ENCODE results near the gene NCR1.
"Not testable (repeated sequence)": the region's sequence is repeated elsewhere in the genome, so short reads cannot be mapped to it uniquely, and the experiment has no call there.

NCR1 gene

GRCh38 chr19:54905803-54906511 is at the start of gene NCR1:
TSS of gene NCR1 (plus strand) at chr19:54906148. CDS start at chr19:54906188, 40 bp downstream.
- H3K4me1 Mint-ChIP-seq (ENCODE audit: low read depth), result no peaks in the 10 kb centered on the region
- H3K27ac Mint-ChIP-seq, result no peak within 1 kb of the TSS
- H3K9me3 Mint-ChIP-seq, result peaks cover 3% of the 10 kb centered on the region
- H3K27me3 Mint-ChIP-seq (ENCODE audit: low read depth), result peaks cover 5% of the 10 kb centered on the region
- H3K4me3 Mint-ChIP-seq, result no peak within 1 kb of the TSS
- H3K36me3 Mint-ChIP-seq (ENCODE audit: low read depth), result no peaks in the 10 kb centered on the region

DNA sequence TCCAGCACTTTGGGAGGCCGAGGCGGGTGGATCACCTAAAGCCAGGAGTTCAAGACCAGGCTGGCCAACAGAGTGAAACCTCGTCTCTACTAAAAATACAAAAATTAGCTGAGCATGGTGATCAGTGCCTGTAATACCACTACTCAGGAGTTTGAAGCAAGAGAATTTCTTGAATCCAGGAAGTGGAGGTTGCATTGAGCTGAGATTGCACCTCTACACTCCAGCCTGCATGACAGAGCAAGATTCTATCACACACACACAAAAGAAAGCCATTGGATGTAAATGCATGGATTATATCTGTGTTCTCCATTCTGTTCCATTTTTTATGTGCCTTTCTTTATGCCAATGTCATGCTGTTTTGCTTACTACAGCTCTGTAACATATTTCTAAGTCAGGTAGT is 47.5 kb upstream of the NCR1 start:
- H3K4me3 Mint-ChIP-seq; H3K36me3 Mint-ChIP-seq (ENCODE audit: low read depth); H3K27ac Mint-ChIP-seq; H3K27me3 Mint-ChIP-seq (ENCODE audit: low read depth); H3K9me3 Mint-ChIP-seq; H3K4me1 Mint-ChIP-seq (ENCODE audit: low read depth): not testable (repeated sequence)

- not testable (repeated sequence) for H3K9me3 Mint-ChIP-seq; H3K27me3 Mint-ChIP-seq (ENCODE audit: low read depth); H3K27ac Mint-ChIP-seq; H3K36me3 Mint-ChIP-seq (ENCODE audit: low read depth); H3K4me3 Mint-ChIP-seq; H3K4me1 Mint-ChIP-seq (ENCODE audit: low read depth)
Measured at GRCh38 chr19:54859421-54859820, 46.5 kb upstream of the NCR1 start.

DNA sequence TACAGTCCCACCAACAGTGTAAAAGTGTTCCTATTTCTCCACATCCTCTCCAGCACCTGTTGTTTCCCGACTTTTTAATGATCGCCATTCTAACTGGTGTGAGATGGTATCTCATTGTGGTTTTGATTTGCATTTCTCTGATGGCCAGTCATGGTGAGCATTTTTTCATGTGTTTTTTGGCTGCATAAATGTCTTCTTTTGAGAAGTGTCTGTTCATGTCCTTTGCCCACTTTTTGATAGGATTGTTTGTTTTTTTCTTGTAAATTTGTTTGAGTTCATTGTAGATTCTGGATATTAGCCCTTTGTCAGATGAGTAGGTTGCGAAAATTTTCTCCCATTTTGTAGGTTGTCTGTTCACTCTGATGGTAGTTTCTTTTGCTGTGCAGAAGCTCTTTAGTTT is 42.5 kb upstream of the NCR1 start:
- H3K36me3 Mint-ChIP-seq (ENCODE audit: low read depth); H3K27ac Mint-ChIP-seq: not testable (repeated sequence)

GRCh38 chr19:54871696-54872095 is 34.3 kb upstream of the NCR1 start:
- no peak overlapping the region for H3K27ac Mint-ChIP-seq
- peaks cover 5% of the 10 kb centered on the region for H3K9me3 Mint-ChIP-seq
- no peaks in the 10 kb centered on the region for H3K36me3 Mint-ChIP-seq (ENCODE audit: low read depth)
- peaks cover 4% of the 10 kb centered on the region for H3K27me3 Mint-ChIP-seq (ENCODE audit: low read depth)
- no peak overlapping the region for H3K4me3 Mint-ChIP-seq
- peaks cover 3% of the 10 kb centered on the region for H3K4me1 Mint-ChIP-seq (ENCODE audit: low read depth)

More for the DNA sequence above, 42.5 kb upstream of the NCR1 start:
- not testable (repeated sequence) for H3K4me3 Mint-ChIP-seq; H3K4me1 Mint-ChIP-seq (ENCODE audit: low read depth); H3K27me3 Mint-ChIP-seq (ENCODE audit: low read depth); H3K9me3 Mint-ChIP-seq

GRCh38 chr19:54873990-54874389 is 32.0 kb upstream of the NCR1 start, which contains the start of gene FCAR:
TSS of gene FCAR (plus strand) at chr19:54874235. CDS start at chr19:54874290, 55 bp downstream.
- peaks cover 10% of the 10 kb centered on the region for H3K27me3 Mint-ChIP-seq (ENCODE audit: low read depth)
- peaks cover 3% of the 10 kb centered on the region for H3K4me1 Mint-ChIP-seq (ENCODE audit: low read depth)
- no peaks in the 10 kb centered on the region for H3K9me3 Mint-ChIP-seq
- H3K36me3 Mint-ChIP-seq (ENCODE audit: low read depth), result no peaks in the 10 kb centered on the region
- H3K27ac Mint-ChIP-seq, result no peak within 1 kb of the TSS
- no peak within 1 kb of the TSS for H3K4me3 Mint-ChIP-seq

- Mint-ChIP-seq H3K9me3 (no peaks in the 10 kb centered on the region), H3K27me3 (ENCODE audit: low read depth) (peaks cover 17% of the 10 kb centered on the region), H3K27ac (no peak overlapping the region), H3K4me1 (ENCODE audit: low read depth) (peaks cover 3% of the 10 kb centered on the region), H3K36me3 (ENCODE audit: low read depth) (no peaks in the 10 kb centered on the region), H3K4me3 (no peak overlapping the region)
Measured at GRCh38 chr19:54875506-54875905, 30.4 kb upstream of the NCR1 start.

DNA sequence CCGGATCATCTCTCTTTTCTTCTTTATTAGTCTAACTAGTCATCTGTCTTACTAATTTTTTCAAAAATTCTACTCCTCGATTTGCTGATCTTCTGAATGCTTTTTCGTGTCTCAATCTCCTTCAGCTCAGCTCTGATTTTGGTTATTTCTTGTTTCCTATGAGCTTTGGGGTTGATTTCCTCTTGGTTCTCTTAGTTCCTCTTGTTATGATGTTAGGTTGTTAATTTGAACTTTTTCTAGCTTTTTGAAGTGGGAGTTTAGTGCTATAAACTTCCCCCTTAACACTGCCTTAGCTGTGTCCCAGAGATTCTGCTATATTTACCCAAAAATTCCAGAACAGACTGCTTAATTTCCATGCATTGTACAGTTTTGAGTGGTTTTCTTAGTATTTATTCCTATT is 28.5 kb upstream of the NCR1 start:
- peaks cover 27% of the 10 kb centered on the region for H3K27me3 Mint-ChIP-seq (ENCODE audit: low read depth)
- H3K27ac Mint-ChIP-seq, result no peak overlapping the region
- H3K9me3 Mint-ChIP-seq, result no peaks in the 10 kb centered on the region
- no peaks in the 10 kb centered on the region for H3K36me3 Mint-ChIP-seq (ENCODE audit: low read depth)
- peaks cover 3% of the 10 kb centered on the region for H3K4me1 Mint-ChIP-seq (ENCODE audit: low read depth)
- H3K4me3 Mint-ChIP-seq, result no peak overlapping the region

DNA sequence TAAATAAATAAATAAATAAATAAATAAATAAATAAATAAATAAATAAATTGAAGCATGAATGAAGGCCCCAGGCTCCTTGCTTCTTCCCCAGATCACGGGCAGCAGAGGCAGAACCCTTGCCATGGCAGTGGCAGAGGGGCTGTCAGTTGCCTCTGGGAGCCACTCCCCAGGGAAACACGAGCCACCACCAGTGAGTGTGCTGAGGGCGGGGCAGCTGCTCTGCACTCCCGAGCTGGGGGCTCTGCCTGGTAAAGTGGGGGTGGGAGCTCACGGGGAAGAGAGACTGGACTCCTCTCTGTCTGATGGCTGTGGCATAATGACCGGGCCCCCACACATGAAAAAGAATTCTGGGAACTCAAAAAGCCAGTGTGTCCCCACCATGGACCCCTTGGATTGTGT is 24.1 kb upstream of the NCR1 start:
- no peaks in the 10 kb centered on the region for H3K9me3 Mint-ChIP-seq
- peaks cover 27% of the 10 kb centered on the region for H3K27me3 Mint-ChIP-seq (ENCODE audit: low read depth)
- H3K36me3 Mint-ChIP-seq (ENCODE audit: low read depth), result peaks cover 2% of the 10 kb centered on the region
- H3K4me1 Mint-ChIP-seq (ENCODE audit: low read depth), result peaks cover 4% of the 10 kb centered on the region
- no peak overlapping the region for H3K4me3 Mint-ChIP-seq
- H3K27ac Mint-ChIP-seq, result no peak overlapping the region

GRCh38 chr19:54882758-54883157 is 23.2 kb upstream of the NCR1 start:
- Mint-ChIP-seq H3K27me3 (ENCODE audit: low read depth) (peaks cover 20% of the 10 kb centered on the region), H3K4me3 (peak overlapping the region; percentile 40), H3K4me1 (ENCODE audit: low read depth) (peaks cover 4% of the 10 kb centered on the region), H3K9me3 (no peaks in the 10 kb centered on the region), H3K27ac (peak overlapping the region; percentile 75), H3K36me3 (ENCODE audit: low read depth) (peaks cover 2% of the 10 kb centered on the region)

GRCh38 chr19:54883228-54883627 is 22.7 kb upstream of the NCR1 start:
- H3K4me1 Mint-ChIP-seq (ENCODE audit: low read depth), result peaks cover 4% of the 10 kb centered on the region
- H3K4me3 Mint-ChIP-seq, result no peak overlapping the region
- H3K27ac Mint-ChIP-seq, result no peak overlapping the region
- peaks cover 20% of the 10 kb centered on the region for H3K27me3 Mint-ChIP-seq (ENCODE audit: low read depth)
- H3K9me3 Mint-ChIP-seq, result no peaks in the 10 kb centered on the region
- peaks cover 2% of the 10 kb centered on the region for H3K36me3 Mint-ChIP-seq (ENCODE audit: low read depth)

GRCh38 chr19:54888239-54888638 is 17.7 kb upstream of the NCR1 start:
- H3K36me3 Mint-ChIP-seq (ENCODE audit: low read depth), result no peaks in the 10 kb centered on the region
- H3K4me1 Mint-ChIP-seq (ENCODE audit: low read depth), result no peaks in the 10 kb centered on the region
- H3K9me3 Mint-ChIP-seq, result no peaks in the 10 kb centered on the region

DNA sequence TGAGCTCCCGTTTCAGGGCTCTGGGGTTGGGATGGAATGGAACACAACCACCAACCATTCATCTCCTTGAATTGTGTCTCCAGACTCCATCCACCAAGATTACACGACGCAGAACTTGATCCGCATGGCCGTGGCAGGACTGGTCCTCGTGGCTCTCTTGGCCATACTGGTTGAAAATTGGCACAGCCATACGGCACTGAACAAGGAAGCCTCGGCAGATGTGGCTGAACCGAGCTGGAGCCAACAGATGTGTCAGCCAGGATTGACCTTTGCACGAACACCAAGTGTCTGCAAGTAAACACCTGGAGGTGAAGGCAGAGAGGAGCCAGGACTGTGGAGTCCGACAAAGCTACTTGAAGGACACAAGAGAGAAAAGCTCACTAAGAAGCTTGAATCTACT is 16.4 kb upstream of the NCR1 start:
- H3K36me3 Mint-ChIP-seq (ENCODE audit: low read depth), result no peaks in the 10 kb centered on the region
- no peaks in the 10 kb centered on the region for H3K9me3 Mint-ChIP-seq
- no peaks in the 10 kb centered on the region for H3K4me1 Mint-ChIP-seq (ENCODE audit: low read depth)
- no peak overlapping the region for H3K4me3 Mint-ChIP-seq
- no peaks in the 10 kb centered on the region for H3K27me3 Mint-ChIP-seq (ENCODE audit: low read depth)
- no peak overlapping the region for H3K27ac Mint-ChIP-seq

More at GRCh38 chr19:54888239-54888638, 17.7 kb upstream of the NCR1 start:
- Mint-ChIP-seq H3K27me3 (ENCODE audit: low read depth) (no peaks in the 10 kb centered on the region), H3K27ac (no peak overlapping the region), H3K4me3 (no peak overlapping the region)

DNA sequence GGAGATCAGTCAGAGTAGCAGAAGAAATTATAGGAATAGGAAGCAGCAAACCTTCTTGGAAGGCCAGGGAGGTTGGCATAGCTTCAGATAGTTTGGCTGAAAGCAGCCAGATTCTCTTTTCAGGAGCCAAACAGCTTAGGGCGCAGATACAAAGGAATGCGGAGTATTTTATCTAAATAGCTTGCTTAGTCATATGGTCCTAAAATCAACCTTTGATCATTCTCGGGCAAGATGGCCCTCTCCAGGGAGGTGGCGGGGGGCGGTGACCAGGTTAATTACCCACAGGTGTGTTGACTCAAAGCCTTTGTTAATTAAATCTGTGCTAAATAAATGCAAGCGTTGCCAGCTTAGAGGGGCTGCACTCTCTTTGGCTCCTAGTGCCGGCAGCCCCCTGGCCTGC is 12.5 kb upstream of the NCR1 start:
- peaks cover 7% of the 10 kb centered on the region for H3K27me3 Mint-ChIP-seq (ENCODE audit: low read depth)
- H3K4me3 Mint-ChIP-seq, result no peak overlapping the region

DNA sequence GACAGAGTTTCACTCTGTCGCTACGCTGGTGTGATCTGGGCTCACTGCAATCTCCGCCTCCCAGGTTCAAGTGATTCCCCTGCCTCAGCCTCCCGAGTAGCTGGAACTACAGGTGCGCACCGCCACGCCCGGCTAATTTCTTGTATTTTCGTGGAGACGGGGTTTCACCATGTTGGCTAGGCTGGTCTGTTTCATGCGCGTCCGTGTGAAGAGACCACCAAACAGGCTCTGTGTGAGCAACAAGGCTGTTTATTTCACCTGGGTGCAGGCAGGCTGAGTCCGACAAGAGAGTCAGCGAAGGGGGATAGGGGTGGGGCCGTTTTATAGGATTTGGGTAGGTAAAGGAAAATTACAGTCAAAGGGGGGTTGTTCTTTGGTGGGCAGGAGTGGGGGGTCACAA is 11.8 kb upstream of the NCR1 start:
- not testable (repeated sequence) for H3K4me3 Mint-ChIP-seq; H3K27ac Mint-ChIP-seq; H3K9me3 Mint-ChIP-seq; H3K4me1 Mint-ChIP-seq (ENCODE audit: low read depth); H3K36me3 Mint-ChIP-seq (ENCODE audit: low read depth)
- H3K27me3 Mint-ChIP-seq (ENCODE audit: low read depth), result peaks cover 13% of the 10 kb centered on the region

More for the DNA sequence above, 12.5 kb upstream of the NCR1 start:
- Mint-ChIP-seq H3K4me1 (ENCODE audit: low read depth) (no peaks in the 10 kb centered on the region), H3K36me3 (ENCODE audit: low read depth) (no peaks in the 10 kb centered on the region), H3K9me3 (no peaks in the 10 kb centered on the region), H3K27ac (no peak overlapping the region)

GRCh38 chr19:54896036-54896435 is 9.9 kb upstream of the NCR1 start:
- H3K9me3 Mint-ChIP-seq, result no peaks in the 10 kb centered on the region
- peaks cover 13% of the 10 kb centered on the region for H3K27me3 Mint-ChIP-seq (ENCODE audit: low read depth)
- no peak overlapping the region for H3K4me3 Mint-ChIP-seq
- no peaks in the 10 kb centered on the region for H3K36me3 Mint-ChIP-seq (ENCODE audit: low read depth)
- H3K4me1 Mint-ChIP-seq (ENCODE audit: low read depth), result no peaks in the 10 kb centered on the region
- H3K27ac Mint-ChIP-seq, result no peak overlapping the region
